DOHH2 (cell line): Measurements from ENCODE around the gene XPA.

Source experiments
- H3F3A ChIP-seq: fragments of 200-600 bp; sonication (generic), shearing (Covaris generic); 2 replicates; pipeline ENCODE4 v1.6.0; 2016; ENCODE audit warnings: antibody characterized with exemption, mild to moderate bottlenecking; ENCODE audit not compliant: control insufficient read depth, insufficient read depth
- H3K27ac ChIP-seq: fragments of 200-600 bp; sonication (generic); 2 replicates; pipeline ENCODE4 v1.5.1; 2014; ENCODE audit warnings: low read depth, mild to moderate bottlenecking, low read length, moderate library complexity
- H3K27me3 ChIP-seq: fragments of 200-600 bp; sonication (generic); 2 replicates; pipeline ENCODE4 v1.6.1; 2014; ENCODE audit warnings: mild to moderate bottlenecking, low read length, mixed read lengths; ENCODE audit not compliant: control insufficient read depth
- H3K36me3 ChIP-seq: fragments of 200-600 bp; sonication (generic); 2 replicates; pipeline ENCODE4 v1.6.1; 2014; ENCODE audit warnings: mild to moderate bottlenecking, low read length, moderate library complexity, mixed read lengths; ENCODE audit not compliant: control insufficient read depth
- H3K4me1 ChIP-seq: fragments of 200-600 bp; sonication (generic); 2 replicates; pipeline ENCODE4 v1.6.1; 2014; ENCODE audit warnings: mild to moderate bottlenecking, low read length, mixed read lengths; ENCODE audit not compliant: control insufficient read depth
- H3K4me2 ChIP-seq: fragments of 200-600 bp; sonication (generic); 2 replicates; pipeline ENCODE4 v1.6.0; 2014; ENCODE audit warnings: mild to moderate bottlenecking, low read length, moderate library complexity
- H3K4me3 ChIP-seq: fragments of 200-600 bp; sonication (generic); 2 replicates; pipeline ENCODE4 v1.5.1; 2014; ENCODE audit warnings: mild to moderate bottlenecking, low read length, mixed read lengths
- H3K79me2 ChIP-seq: fragments of 200-600 bp; sonication (generic); 2 replicates; pipeline ENCODE4 v1.6.1; 2014; ENCODE audit warnings: mild to moderate bottlenecking, low read length, mixed read lengths; ENCODE audit not compliant: control insufficient read depth
- H3K9me2 ChIP-seq: fragments of 200-600 bp; sonication (generic); replicated peaks from 2 replicates; pipeline ENCODE4 v1.6.1; 2014; ENCODE audit warnings: mild to moderate bottlenecking, low read length, mixed read lengths; ENCODE audit not compliant: control insufficient read depth
- H3K9me3 ChIP-seq: fragments of 200-600 bp; sonication (generic); 2 replicates; pipeline ENCODE4 v1.6.1; 2014; ENCODE audit warnings: antibody characterized with exemption, low read length, mixed read lengths; ENCODE audit not compliant: control insufficient read depth, insufficient read depth
- H4K20me1 ChIP-seq: fragments of 200-600 bp; sonication (generic); 2 replicates; pipeline ENCODE4 v1.6.0; 2014; ENCODE audit warnings: low read depth, mild to moderate bottlenecking, antibody characterized with exemption, low read length, moderate library complexity; ENCODE audit not compliant: control insufficient read depth, insufficient read depth
- EZH2phosphoT487 ChIP-seq: fragments of 200-600 bp; sonication (generic); IDR thresholded peaks from 2 replicates; pipeline ENCODE4 v1.6.1; 2017; ENCODE audit warnings: borderline replicate concordance, mild to moderate bottlenecking, antibody characterized with exemption, low read length, moderate library complexity, mixed read lengths
- TF ChIP-seq, protein P1 (sequence below): fragments of 200-600 bp; sonication (generic); IDR thresholded peaks from one replicate; pipeline ENCODE4 v1.5.1; 2014; ENCODE audit warnings: antibody characterized with exemption, mild to moderate bottlenecking, low read depth, low read length; ENCODE audit not compliant: poor library complexity, severe bottlenecking

The XPA gene

GRCh38 chr9:97665742-97666141, 31.4 kb downstream of the XPA start:
- no peaks in the 10 kb centered on the region for H3K79me2 ChIP-seq
- H3K4me1 ChIP-seq, result no peaks in the 10 kb centered on the region
- no peak overlapping the region for H3K4me2 ChIP-seq
- H3K36me3 ChIP-seq, result peaks cover 98% of the 10 kb centered on the region
- TF ChIP-seq, protein P1, sequence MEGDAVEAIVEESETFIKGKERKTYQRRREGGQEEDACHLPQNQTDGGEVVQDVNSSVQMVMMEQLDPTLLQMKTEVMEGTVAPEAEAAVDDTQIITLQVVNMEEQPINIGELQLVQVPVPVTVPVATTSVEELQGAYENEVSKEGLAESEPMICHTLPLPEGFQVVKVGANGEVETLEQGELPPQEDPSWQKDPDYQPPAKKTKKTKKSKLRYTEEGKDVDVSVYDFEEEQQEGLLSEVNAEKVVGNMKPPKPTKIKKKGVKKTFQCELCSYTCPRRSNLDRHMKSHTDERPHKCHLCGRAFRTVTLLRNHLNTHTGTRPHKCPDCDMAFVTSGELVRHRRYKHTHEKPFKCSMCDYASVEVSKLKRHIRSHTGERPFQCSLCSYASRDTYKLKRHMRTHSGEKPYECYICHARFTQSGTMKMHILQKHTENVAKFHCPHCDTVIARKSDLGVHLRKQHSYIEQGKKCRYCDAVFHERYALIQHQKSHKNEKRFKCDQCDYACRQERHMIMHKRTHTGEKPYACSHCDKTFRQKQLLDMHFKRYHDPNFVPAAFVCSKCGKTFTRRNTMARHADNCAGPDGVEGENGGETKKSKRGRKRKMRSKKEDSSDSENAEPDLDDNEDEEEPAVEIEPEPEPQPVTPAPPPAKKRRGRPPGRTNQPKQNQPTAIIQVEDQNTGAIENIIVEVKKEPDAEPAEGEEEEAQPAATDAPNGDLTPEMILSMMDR, result no peak
- TF ChIP-seq EZH2phosphoT487, result no peak
- no peaks in the 10 kb centered on the region for H4K20me1 ChIP-seq
- no peaks in the 10 kb centered on the region for H3K9me2 ChIP-seq
- no peak overlapping the region for H3K27ac ChIP-seq
- H3F3A ChIP-seq, result peaks cover 4% of the 10 kb centered on the region
- H3K4me3 ChIP-seq, result no peak overlapping the region
- H3K9me3 ChIP-seq, result no peaks in the 10 kb centered on the region
- H3K27me3 ChIP-seq, result no peaks in the 10 kb centered on the region

- H3K36me3 ChIP-seq, result peaks cover 94% of the 10 kb centered on the region
- TF ChIP-seq, protein P1, result no peak
Measured at GRCh38 chr9:97660847-97661246, 36.3 kb downstream of the XPA start.

GRCh38 chr9:97660340-97660739, 36.8 kb downstream of the XPA start:
- no peak for TF ChIP-seq EZH2phosphoT487
- TF ChIP-seq, protein P1, result no peak
- H3K27me3 ChIP-seq, result no peaks in the 10 kb centered on the region
- H3F3A ChIP-seq, result peaks cover 4% of the 10 kb centered on the region
- H3K9me2 ChIP-seq, result no peaks in the 10 kb centered on the region
- no peak overlapping the region for H3K4me3 ChIP-seq
- no peaks in the 10 kb centered on the region for H3K9me3 ChIP-seq
- no peak overlapping the region for H3K27ac ChIP-seq
- H3K4me1 ChIP-seq, result no peaks in the 10 kb centered on the region
- H3K79me2 ChIP-seq, result no peaks in the 10 kb centered on the region
- H3K4me2 ChIP-seq, result no peak overlapping the region
- peaks cover 95% of the 10 kb centered on the region for H3K36me3 ChIP-seq
- H4K20me1 ChIP-seq, result no peaks in the 10 kb centered on the region

More at GRCh38 chr9:97660847-97661246, 36.3 kb downstream of the XPA start:
- H3K9me2 ChIP-seq, result no peaks in the 10 kb centered on the region
- peaks cover 4% of the 10 kb centered on the region for H3F3A ChIP-seq
- no peaks in the 10 kb centered on the region for H3K9me3 ChIP-seq
- no peaks in the 10 kb centered on the region for H3K27me3 ChIP-seq
- no peaks in the 10 kb centered on the region for H3K79me2 ChIP-seq
- no peaks in the 10 kb centered on the region for H4K20me1 ChIP-seq
- no peak overlapping the region for H3K27ac ChIP-seq
- H3K4me1 ChIP-seq, result no peaks in the 10 kb centered on the region
- no peak overlapping the region for H3K4me2 ChIP-seq
- H3K4me3 ChIP-seq, result no peak overlapping the region

DNA sequence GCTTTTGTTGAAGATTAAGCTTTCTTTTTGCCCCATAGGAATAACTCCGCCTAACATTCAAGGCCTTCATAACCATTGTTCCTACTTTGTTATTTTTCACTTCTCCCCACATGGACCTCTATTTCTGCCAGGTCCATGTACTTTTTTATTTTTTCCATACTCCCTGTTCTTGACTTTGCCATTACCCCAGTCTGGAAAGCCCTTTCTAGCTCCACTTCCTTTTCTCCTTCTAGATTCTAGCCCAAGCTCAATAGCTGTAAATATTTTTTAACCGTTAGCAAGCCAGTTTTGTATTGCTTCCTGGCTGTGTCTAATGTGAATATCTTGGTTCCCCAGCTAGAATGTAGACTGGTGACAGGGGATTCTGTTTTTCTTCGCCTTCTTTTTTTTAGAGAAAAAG, 37.4 kb downstream of the XPA start:
- Histone ChIP-seq H3K4me2 (no peak overlapping the region), H3K27ac (no peak overlapping the region), H3K9me3 (no peaks in the 10 kb centered on the region), H3K4me3 (no peak overlapping the region), H3K36me3 (peaks cover 95% of the 10 kb centered on the region), H4K20me1 (no peaks in the 10 kb centered on the region), H3K27me3 (no peaks in the 10 kb centered on the region), H3K9me2 (no peaks in the 10 kb centered on the region), H3K4me1 (no peaks in the 10 kb centered on the region), H3F3A (peaks cover 4% of the 10 kb centered on the region), H3K79me2 (no peaks in the 10 kb centered on the region)
- TF ChIP-seq EZH2phosphoT487, result no peak
